H9 (cell line): ENCODE data around the gene GNE. TPM values are rescaled to one million over a fixed set of nuclear protein-coding genes. Genes with fewer than 3 reads are reported as not detected.

Experiments used
- DNase-seq: peaks from one replicate; pipeline ENCODE4 v3.0.0-alpha.2; 2017
- H2AFZ ChIP-seq: one replicate; pipeline ENCODE4 v1.6.1; 2013; ENCODE audit warnings: mild to moderate bottlenecking, low read length, control low read depth, moderate library complexity
- H2AK5ac ChIP-seq: 2 replicates; pipeline ENCODE4 v1.6.1; 2013; ENCODE audit warnings: low read length, control low read depth, mixed read lengths; ENCODE audit not compliant: insufficient read length
- H2BK120ac ChIP-seq: one replicate; pipeline ENCODE4 v1.6.1; 2013; ENCODE audit warnings: low read depth, mild to moderate bottlenecking, low read length, control low read depth, inconsistent platforms; ENCODE audit not compliant: poor library complexity, severe bottlenecking
- H2BK12ac ChIP-seq: 2 replicates; pipeline ENCODE4 v1.6.1; 2013; ENCODE audit warnings: low read length, control low read depth, mixed read lengths, low read depth; ENCODE audit not compliant: insufficient read length
- H2BK15ac ChIP-seq: 2 replicates; pipeline ENCODE4 v1.6.1; 2013; ENCODE audit warnings: low read depth, low read length, control low read depth
- H2BK20ac ChIP-seq: one replicate; pipeline ENCODE4 v1.6.1; 2013; ENCODE audit warnings: low read depth, mild to moderate bottlenecking, low read length, control low read depth, inconsistent platforms; ENCODE audit not compliant: poor library complexity, severe bottlenecking
- H2BK5ac ChIP-seq: 2 replicates; pipeline ENCODE4 v1.6.1; 2013; ENCODE audit warnings: low read length, control low read depth, mixed read lengths; ENCODE audit not compliant: insufficient read length
- H3K14ac ChIP-seq: 2 replicates; pipeline ENCODE4 v1.6.1; 2013; ENCODE audit warnings: low read length, control low read depth; ENCODE audit not compliant: insufficient read depth
- H3K18ac ChIP-seq: 2 replicates; pipeline ENCODE4 v1.6.1; 2013; ENCODE audit warnings: low read depth, mild to moderate bottlenecking, mixed read lengths, low read length, control low read depth; ENCODE audit not compliant: insufficient read length
- H3K23ac ChIP-seq: 2 replicates; pipeline ENCODE4 v1.6.1; 2013; ENCODE audit warnings: low read length, control low read depth, mixed read lengths, low read depth; ENCODE audit not compliant: insufficient read length
- H3K23me2 ChIP-seq: 2 replicates; pipeline ENCODE4 v1.6.1; 2013; ENCODE audit warnings: low read depth, mild to moderate bottlenecking, mixed read lengths, low read length, control low read depth; ENCODE audit not compliant: insufficient read length, poor library complexity, severe bottlenecking
- H3K27ac ChIP-seq: 2 replicates; pipeline ENCODE4 v1.5.1; 2013; ENCODE audit warnings: low read length, control low read depth, mixed read lengths, low read depth; ENCODE audit not compliant: insufficient read length
- H3K27me3 ChIP-seq: 2 replicates; pipeline ENCODE4 v1.6.1; 2013; ENCODE audit warnings: low read length, control low read depth, inconsistent platforms; ENCODE audit not compliant: insufficient read depth
- H3K4ac ChIP-seq: 2 replicates; pipeline ENCODE4 v1.6.1; 2013; ENCODE audit warnings: low read depth, mild to moderate bottlenecking, control low read depth, inconsistent platforms, low read length, moderate library complexity
- H3K4me1 ChIP-seq: 2 replicates; pipeline ENCODE4 v1.6.1; 2013; ENCODE audit warnings: low read length, control low read depth, inconsistent platforms; ENCODE audit not compliant: insufficient read depth
- H3K4me2 ChIP-seq: 2 replicates; pipeline ENCODE4 v1.6.1; 2013; ENCODE audit warnings: low read length, control low read depth, mixed read lengths; ENCODE audit not compliant: insufficient read length, insufficient read depth
- H3K56ac ChIP-seq: 2 replicates; pipeline ENCODE4 v1.6.1; 2013; ENCODE audit warnings: low read depth, mild to moderate bottlenecking, mixed read lengths, low read length, control low read depth; ENCODE audit not compliant: insufficient read length
- H3K79me1 ChIP-seq: 2 replicates; pipeline ENCODE4 v1.6.1; 2013; ENCODE audit warnings: low read depth, mild to moderate bottlenecking, moderate library complexity, low read length, control low read depth, inconsistent platforms; ENCODE audit not compliant: insufficient read depth, poor library complexity, severe bottlenecking
- H3K79me2 ChIP-seq: 2 replicates; pipeline ENCODE4 v1.6.1; 2013; ENCODE audit warnings: low read length, control low read depth, inconsistent platforms; ENCODE audit not compliant: insufficient read depth
- H3K9ac ChIP-seq: 2 replicates; pipeline ENCODE4 v1.6.1; 2013; ENCODE audit warnings: low read length, control low read depth, mixed read lengths; ENCODE audit not compliant: insufficient read length; ENCODE audit errors: extremely low read depth
- H3K9me3 ChIP-seq: one replicate; pipeline ENCODE4 v1.6.1; 2013; ENCODE audit warnings: low read depth, low read length, inconsistent platforms; ENCODE audit not compliant: control insufficient read depth
- H3T11ph ChIP-seq: one replicate; pipeline ENCODE4 v1.6.1; 2013; ENCODE audit warnings: mild to moderate bottlenecking, low read length, control low read depth, inconsistent platforms
- H4K20me1 ChIP-seq: one replicate; pipeline ENCODE4 v1.6.1; 2013; ENCODE audit not compliant: control insufficient read depth, insufficient read length, insufficient read depth
- H4K5ac ChIP-seq: 2 replicates; pipeline ENCODE4 v1.6.1; 2013; ENCODE audit warnings: low read depth, mild to moderate bottlenecking, mixed read lengths, low read length, control low read depth; ENCODE audit not compliant: insufficient read length
- H4K8ac ChIP-seq: replicated peaks from 2 replicates; pipeline ENCODE4 v1.6.1; 2013; ENCODE audit warnings: low read length, control low read depth, mixed read lengths, low read depth; ENCODE audit not compliant: insufficient read length
- H4K91ac ChIP-seq: 2 replicates; pipeline ENCODE4 v1.6.1; 2013; ENCODE audit warnings: low read depth, mild to moderate bottlenecking, moderate library complexity, mixed read lengths, low read length, control low read depth; ENCODE audit not compliant: insufficient read length
- H3K27ac Mint-ChIP-seq, 3 experiments: 2 replicates in 2 of 3; 3 replicates in 1 of 3; pipeline ENCODE4 v1.8.0; 2020 to 2021; ENCODE audit warnings: mixed read lengths in 3 of 3, mild to moderate bottlenecking in 1 of 3, moderate library complexity in 1 of 3
- H3K27me3 Mint-ChIP-seq: 2 replicates; pipeline ENCODE4 v1.8.0; 2021; ENCODE audit warnings: low read depth, mild to moderate bottlenecking, moderate library complexity, mixed read lengths
- H3K36me3 Mint-ChIP-seq, 3 experiments: 2 replicates in 2 of 3; 3 replicates in 1 of 3; pipeline ENCODE4 v1.8.0; 2020 to 2021; ENCODE audit warnings: low read depth in 3 of 3, mixed read lengths in 3 of 3; ENCODE audit not compliant: insufficient read depth in 1 of 3
- H3K4me1 Mint-ChIP-seq, 2 experiments: 2 replicates each; pipeline ENCODE4 v1.8.0; 2020; ENCODE audit warnings: mixed read lengths in 2 of 2
- H3K4me3 Mint-ChIP-seq, 2 experiments: 2 replicates in 1 of 2; 3 replicates in 1 of 2; pipeline ENCODE4 v1.8.0; 2020 to 2021; ENCODE audit warnings: mild to moderate bottlenecking in 2 of 2, mixed read lengths in 2 of 2, moderate library complexity in 1 of 2
- H3K9me3 Mint-ChIP-seq, 2 experiments: 2 replicates in 1 of 2; 3 replicates in 1 of 2; pipeline ENCODE4 v1.8.0; 2020; ENCODE audit warnings: mild to moderate bottlenecking in 2 of 2, mixed read lengths in 2 of 2, moderate library complexity in 1 of 2
- CTCF ChIP-seq: fragments of 200-600 bp; sonication (generic); conservative IDR thresholded peaks from 3 replicates; pipeline ENCODE4 v1.8.0; 2021; ENCODE audit warnings: antibody characterized with exemption, mild to moderate bottlenecking
- WGBS: extraction: QIAGEN DNeasy Blood & Tissue Kit; methylation state at CpG from one replicate; pipeline ENCODE4 v1.1.7; 2013; ENCODE audit warnings: missing lambda C conversion rate, low lambda C conversion rate, mixed read lengths; ENCODE audit not compliant: insufficient read length; ENCODE audit errors: extremely low coverage; 5-methylcytosine and 5-hydroxymethylcytosine counted together
- total RNA-seq: library from RNA; stranded (reverse); gene quantifications from 2 replicates; pipeline ENCODE4 v1.2.1, GENCODE V29; 2021

The GNE gene
- total RNA-seq, 1 experiment from 2014 or later = 6.3 TPM

- H2AFZ ChIP-seq = no peak overlapping the region
- WGBS = no CpG with 5 or more reads among the region's 2 CpGs
- no peak overlapping the region for H3T11ph ChIP-seq
- H3K79me1 ChIP-seq = no peaks in the 10 kb centered on the region
- no peak overlapping the region for H3K9ac ChIP-seq
- no peak for DNase-seq
- H3K27ac Mint-ChIP-seq = no peak overlapping the region
- no peaks in the 10 kb centered on the region for H3K36me3 Mint-ChIP-seq
- no peak overlapping the region for H3K56ac ChIP-seq
- no peaks in the 10 kb centered on the region for H3K27me3 ChIP-seq
- H3K4me2 ChIP-seq = no peak overlapping the region
- no peak overlapping the region for H3K4ac ChIP-seq
- no peak overlapping the region for H4K8ac ChIP-seq
- no peaks in the 10 kb centered on the region for H3K4me1 ChIP-seq
- H2BK12ac ChIP-seq = no peak overlapping the region
- H3K23me2 ChIP-seq = no peaks in the 10 kb centered on the region
- TF ChIP-seq CTCF = no peak
- no peak overlapping the region for H3K4me3 Mint-ChIP-seq
- H2BK20ac ChIP-seq = no peak overlapping the region
- H3K9me3 Mint-ChIP-seq = peaks cover 0 to 2% of the 10 kb centered on the region in 2 experiments; a peak in 2 of 5 replicates
- no peak overlapping the region for H3K23ac ChIP-seq
- H4K91ac ChIP-seq = no peak overlapping the region
- no peaks in the 10 kb centered on the region for H3K9me3 ChIP-seq
- H4K5ac ChIP-seq = no peak overlapping the region
- H3K14ac ChIP-seq = no peak overlapping the region
- no peak overlapping the region for H2BK120ac ChIP-seq
- no peaks in the 10 kb centered on the region for H4K20me1 ChIP-seq
- H3K27me3 Mint-ChIP-seq = peaks cover 19% of the 10 kb centered on the region
- H3K18ac ChIP-seq = no peak overlapping the region
- peaks cover 4 to 5% of the 10 kb centered on the region in 2 experiments; a peak in 3 of 4 replicates for H3K4me1 Mint-ChIP-seq
- H3K79me2 ChIP-seq = no peaks in the 10 kb centered on the region
- H2BK15ac ChIP-seq = no peak overlapping the region
- no peak overlapping the region for H2BK5ac ChIP-seq
- no peak overlapping the region for H2AK5ac ChIP-seq
- H3K27ac ChIP-seq = no peak overlapping the region
Measured at GRCh38 chr9:36173861-36174260, 84.4 kb downstream of the GNE start.
